ENCODE measurements around the gene EGFL7. TPM values are rescaled to one million over a fixed set of nuclear protein-coding genes. Genes with fewer than 3 reads are reported as not detected.

EGFL7 gene
- total RNA-seq, 1 experiment from 2014 or later: 38.0 TPM

DNA sequence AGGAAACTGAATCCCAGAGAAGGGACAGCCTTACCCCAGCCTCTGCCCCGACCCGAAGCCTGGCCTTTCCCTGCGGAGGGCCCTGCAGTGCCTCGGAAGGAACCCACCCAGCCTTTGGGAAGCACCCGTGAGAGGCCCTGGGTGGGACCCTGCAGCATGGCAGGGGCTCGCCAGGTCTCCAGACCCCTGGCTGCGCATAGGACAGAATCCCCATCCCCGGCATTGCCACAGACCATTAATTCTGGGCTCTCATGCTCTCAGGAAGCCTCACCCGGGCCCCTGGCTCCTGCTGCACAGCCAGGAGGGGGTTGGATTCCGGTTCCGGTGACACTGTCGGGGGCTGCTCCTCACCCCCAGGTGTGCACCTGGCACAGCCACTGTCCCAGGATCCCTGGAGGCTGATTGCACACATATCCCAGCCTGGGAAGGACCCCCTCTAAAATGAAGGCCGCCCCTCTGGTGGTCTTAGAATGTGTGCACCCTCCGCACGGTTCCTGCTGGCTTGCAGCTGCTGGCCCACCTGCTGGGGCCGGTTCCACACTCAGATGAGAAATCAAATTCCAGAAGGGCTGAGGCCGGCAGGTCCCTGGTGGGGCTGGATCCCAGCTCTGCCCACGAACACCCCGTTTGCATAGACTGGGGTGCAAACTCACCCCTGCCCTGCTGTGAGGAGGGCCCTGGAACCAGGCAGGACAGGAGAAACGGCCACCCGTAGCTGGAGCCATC is 4.7 kb downstream of the EGFL7 start:
- Histone ChIP-seq H3K23me2 (ENCODE audit: insufficient read length, low read depth, low read length, poor library complexity, severe bottlenecking) (no peaks in the 10 kb centered on the region), H3K79me2 (ENCODE audit: insufficient read depth, low read length) (no peaks in the 10 kb centered on the region), H4K8ac (replicated peaks; ENCODE audit: insufficient read length, low read depth, low read length) (no peak overlapping the region), H3K9me3 (ENCODE audit: control insufficient read depth, low read depth, low read length) (no peaks in the 10 kb centered on the region), H3K18ac (ENCODE audit: insufficient read length, low read depth, low read length) (no peak overlapping the region), H2BK5ac (ENCODE audit: insufficient read length, low read length) (no peak overlapping the region), H2BK20ac (ENCODE audit: low read depth, low read length, poor library complexity, severe bottlenecking) (no peak overlapping the region), H3K23ac (ENCODE audit: insufficient read length, low read depth, low read length) (no peak overlapping the region), H2BK12ac (ENCODE audit: insufficient read length, low read depth, low read length) (no peak overlapping the region), H2BK15ac (ENCODE audit: low read depth, low read length) (no peak overlapping the region), H3K4ac (ENCODE audit: low read depth, low read length) (no peak overlapping the region), H3T11ph (ENCODE audit: low read length) (no peak overlapping the region), H4K20me1 (ENCODE audit: control insufficient read depth, insufficient read depth, insufficient read length) (peaks cover 4% of the 10 kb centered on the region), H3K4me2 (ENCODE audit: insufficient read depth, insufficient read length, low read length) (no peak overlapping the region), H2AFZ (ENCODE audit: low read length) (no peak overlapping the region), H2AK5ac (ENCODE audit: insufficient read length, low read length) (no peak overlapping the region), H3K27me3 (ENCODE audit: insufficient read depth, low read length) (no peaks in the 10 kb centered on the region), H2BK120ac (ENCODE audit: low read depth, low read length, poor library complexity, severe bottlenecking) (no peak overlapping the region), H3K27ac (ENCODE audit: insufficient read length, low read depth, low read length) (no peak overlapping the region), H3K9ac (ENCODE audit: extremely low read depth, insufficient read length, low read length) (no peak overlapping the region), H3K4me1 (ENCODE audit: insufficient read depth, low read length) (no peaks in the 10 kb centered on the region), H3K56ac (ENCODE audit: insufficient read length, low read depth, low read length) (no peak overlapping the region), H3K14ac (ENCODE audit: insufficient read depth, low read length) (no peak overlapping the region), H4K5ac (ENCODE audit: insufficient read length, low read depth, low read length) (no peak overlapping the region), H3K79me1 (ENCODE audit: insufficient read depth, low read depth, low read length, poor library complexity, severe bottlenecking) (no peaks in the 10 kb centered on the region), H4K91ac (ENCODE audit: insufficient read length, low read depth, low read length) (no peak overlapping the region)
- Mint-ChIP-seq H3K4me3 (no peak overlapping the region), H3K27ac (no peak overlapping the region), H3K27me3 (ENCODE audit: low read depth) (peaks cover 9% of the 10 kb centered on the region), H3K4me1 (peaks cover 0 to 4% of the 10 kb centered on the region in 2 experiments; a peak in 1 of 4 replicates), H3K36me3 (ENCODE audit: insufficient read depth in 1 of 3, low read depth in 3 of 3) (no peaks in the 10 kb centered on the region), H3K9me3 (no peaks in the 10 kb centered on the region)
- DNase-seq: no peak
- TF ChIP-seq, protein P1, sequence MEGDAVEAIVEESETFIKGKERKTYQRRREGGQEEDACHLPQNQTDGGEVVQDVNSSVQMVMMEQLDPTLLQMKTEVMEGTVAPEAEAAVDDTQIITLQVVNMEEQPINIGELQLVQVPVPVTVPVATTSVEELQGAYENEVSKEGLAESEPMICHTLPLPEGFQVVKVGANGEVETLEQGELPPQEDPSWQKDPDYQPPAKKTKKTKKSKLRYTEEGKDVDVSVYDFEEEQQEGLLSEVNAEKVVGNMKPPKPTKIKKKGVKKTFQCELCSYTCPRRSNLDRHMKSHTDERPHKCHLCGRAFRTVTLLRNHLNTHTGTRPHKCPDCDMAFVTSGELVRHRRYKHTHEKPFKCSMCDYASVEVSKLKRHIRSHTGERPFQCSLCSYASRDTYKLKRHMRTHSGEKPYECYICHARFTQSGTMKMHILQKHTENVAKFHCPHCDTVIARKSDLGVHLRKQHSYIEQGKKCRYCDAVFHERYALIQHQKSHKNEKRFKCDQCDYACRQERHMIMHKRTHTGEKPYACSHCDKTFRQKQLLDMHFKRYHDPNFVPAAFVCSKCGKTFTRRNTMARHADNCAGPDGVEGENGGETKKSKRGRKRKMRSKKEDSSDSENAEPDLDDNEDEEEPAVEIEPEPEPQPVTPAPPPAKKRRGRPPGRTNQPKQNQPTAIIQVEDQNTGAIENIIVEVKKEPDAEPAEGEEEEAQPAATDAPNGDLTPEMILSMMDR (conservative IDR thresholded peaks at IDR 0.05): no peak
- no CpG with 5 or more reads among the region's 21 CpGs for WGBS (ENCODE audit: extremely low coverage, insufficient read length, low lambda C conversion rate)

Data from H9 (cell line).